Measurements from ENCODE around the gene XYLT1. TPM values are rescaled to one million over a fixed set of nuclear protein-coding genes. Genes with fewer than 3 reads are reported as not detected.

XYLT1 gene
- total and polyA plus RNA-seq, 5 donors = 2.5 to 37.8 (median 11.7) TPM

DNA sequence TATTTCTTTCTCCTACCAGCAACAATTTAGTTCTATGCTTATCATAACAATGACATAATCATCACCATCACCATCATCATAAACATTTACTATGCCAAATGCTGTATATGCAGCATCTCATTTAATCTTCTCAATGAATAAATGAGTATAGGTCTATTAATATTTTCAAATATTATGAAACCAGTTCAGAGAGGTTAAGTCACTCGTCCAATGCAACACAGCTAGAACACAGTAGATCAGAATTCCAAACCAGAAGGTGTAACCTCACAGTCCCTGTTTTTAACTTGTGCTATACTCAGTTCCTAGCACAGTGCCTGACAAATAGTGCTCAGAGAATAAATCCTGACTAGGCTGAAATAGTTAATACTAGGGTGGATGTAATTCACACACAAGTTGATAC lies 314.8 kb downstream of the XYLT1 start:
- Histone ChIP-seq H3K4me3 (ENCODE audit: low read length) (no peak overlapping the region), H3K4me1 (ENCODE audit: control insufficient read depth, insufficient read depth, low read length) (no peaks in the 10 kb centered on the region), H3K27ac (ENCODE audit: low read length) (no peak overlapping the region), H3K9me3 (ENCODE audit: control insufficient read depth, low read length) (no peaks in the 10 kb centered on the region), H3K27me3 (ENCODE audit: control insufficient read depth, insufficient read depth) (no peaks in the 10 kb centered on the region)
- ATAC-seq (no peak), DNase-seq (no peak)
- WGBS = 92% methylated on average over 1 of the region's 1 CpG
- intact Hi-C loops (cut with DNase I) = no loop called here

DNA sequence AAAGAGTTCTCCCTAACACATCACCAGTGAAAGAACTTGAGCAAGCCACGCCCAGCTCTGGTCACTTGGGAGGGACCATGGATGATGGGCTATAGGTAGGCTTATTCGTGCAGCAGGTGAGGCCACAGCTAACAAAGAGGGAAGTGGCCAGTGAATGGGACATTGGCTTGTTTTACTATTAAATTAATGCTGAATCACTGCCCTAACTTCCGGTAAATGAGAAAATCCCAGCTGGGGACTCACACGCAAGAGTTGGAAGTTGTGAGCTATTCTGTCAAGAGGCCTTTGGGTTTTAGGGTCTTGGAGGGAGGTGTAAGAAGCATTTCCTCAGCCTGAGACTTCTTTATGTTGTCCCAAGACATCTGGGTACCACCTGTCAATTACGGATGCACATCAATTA lies 315.3 kb downstream of the XYLT1 start:
- WGBS = 84% methylated on average over 5 of the region's 5 CpGs
- DNase-seq = no peak
- Histone ChIP-seq H3K4me3 (ENCODE audit: low read length) (no peak overlapping the region), H3K9me3 (ENCODE audit: control insufficient read depth, low read length) (no peaks in the 10 kb centered on the region), H3K27ac (ENCODE audit: low read length) (no peak overlapping the region), H3K4me1 (ENCODE audit: control insufficient read depth, insufficient read depth, low read length) (no peaks in the 10 kb centered on the region), H3K27me3 (ENCODE audit: control insufficient read depth, insufficient read depth) (no peaks in the 10 kb centered on the region)
- intact Hi-C loops (cut with DNase I) = no loop called here
- ATAC-seq = no peak

DNA sequence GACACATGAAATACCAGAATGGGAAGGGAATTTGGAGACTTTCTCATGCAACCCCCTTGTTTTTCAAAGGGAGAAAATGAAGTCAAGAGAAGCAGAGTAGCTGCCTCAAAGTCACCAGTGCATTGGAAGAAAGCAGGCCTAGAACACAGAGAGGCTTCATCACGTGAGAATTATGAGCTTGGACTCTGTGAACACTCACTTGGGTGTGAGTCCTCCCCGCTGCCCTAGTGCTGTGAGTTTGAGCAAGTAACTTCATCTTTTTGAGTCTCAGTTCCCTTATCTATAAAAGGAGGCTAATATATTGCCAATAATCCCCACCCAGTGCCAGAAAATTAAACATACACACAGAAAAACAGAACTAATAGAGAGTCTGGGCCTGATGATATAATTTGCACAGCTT lies 315.8 kb downstream of the XYLT1 start:
- H3K27me3 ChIP-seq (ENCODE audit: control insufficient read depth, insufficient read depth) = no peaks in the 10 kb centered on the region
- no peaks in the 10 kb centered on the region for H3K9me3 ChIP-seq (ENCODE audit: control insufficient read depth, low read length)
- WGBS = 80% methylated on average over 2 of the region's 2 CpGs
- no peaks in the 10 kb centered on the region for H3K4me1 ChIP-seq (ENCODE audit: control insufficient read depth, insufficient read depth, low read length)
- DNase-seq (peak in 1 of 3 donors; percentile 59), ATAC-seq (no peak)
- intact Hi-C loops (cut with DNase I) = no loop called here
- no peak overlapping the region for H3K27ac ChIP-seq (ENCODE audit: low read length)
- no peak overlapping the region for H3K4me3 ChIP-seq (ENCODE audit: low read length)

DNA sequence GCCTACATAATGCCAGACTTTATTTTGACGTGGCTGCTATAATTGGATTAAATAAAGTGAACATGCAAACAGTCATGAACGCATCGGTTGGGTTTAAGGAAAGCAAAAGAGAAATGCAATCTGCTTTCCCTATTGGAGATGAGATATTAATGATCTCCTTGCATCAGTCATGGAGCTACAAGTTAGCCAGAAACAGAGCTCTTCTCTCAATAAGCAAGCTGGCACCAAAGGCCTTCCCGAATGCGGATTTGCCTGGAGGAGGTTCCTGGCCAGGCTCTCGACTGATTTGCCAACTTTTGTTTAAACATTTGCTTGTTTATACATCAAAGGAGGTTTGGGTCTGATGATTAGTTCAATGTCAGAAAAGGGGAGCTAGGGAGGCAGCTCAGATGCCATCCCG lies 318.4 kb downstream of the XYLT1 start:
- ATAC-seq (no peak), DNase-seq (no peak)
- Histone ChIP-seq H3K9me3 (ENCODE audit: control insufficient read depth, low read length) (no peaks in the 10 kb centered on the region), H3K27me3 (ENCODE audit: control insufficient read depth, insufficient read depth) (no peaks in the 10 kb centered on the region), H3K4me1 (ENCODE audit: control insufficient read depth, insufficient read depth, low read length) (no peaks in the 10 kb centered on the region), H3K27ac (ENCODE audit: low read length) (no peak overlapping the region), H3K4me3 (ENCODE audit: low read length) (no peak overlapping the region)
- 88% methylated on average over 7 of the region's 7 CpGs for WGBS
- intact Hi-C loops (cut with DNase I) = no loop called here

DNA sequence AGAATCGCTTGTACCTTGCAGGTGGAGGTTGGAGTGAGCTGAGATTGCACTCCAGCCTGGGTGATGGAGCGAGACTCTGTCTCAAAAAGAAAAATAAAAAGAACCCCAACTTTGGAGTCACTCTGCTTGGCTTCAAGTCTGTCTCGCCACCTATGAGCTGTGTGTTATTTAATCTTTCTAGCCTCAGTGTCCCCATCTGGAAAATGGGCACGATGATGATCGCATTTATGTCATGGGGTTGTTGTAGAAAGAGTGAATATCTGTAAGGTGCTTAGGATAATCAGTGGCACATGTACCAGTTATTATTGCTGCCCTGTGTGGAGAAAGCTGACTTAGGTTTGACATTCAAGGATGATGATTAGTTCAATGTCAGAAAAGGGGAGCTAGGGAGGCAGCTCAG lies 319.4 kb downstream of the XYLT1 start:
- no peak for ATAC-seq
- Histone ChIP-seq H3K9me3 (ENCODE audit: control insufficient read depth, low read length) (no peaks in the 10 kb centered on the region), H3K4me1 (ENCODE audit: control insufficient read depth, insufficient read depth, low read length) (no peaks in the 10 kb centered on the region), H3K27ac (ENCODE audit: low read length) (no peak overlapping the region), H3K4me3 (ENCODE audit: low read length) (no peak overlapping the region), H3K27me3 (ENCODE audit: control insufficient read depth, insufficient read depth) (no peaks in the 10 kb centered on the region)
- intact Hi-C loops (cut with DNase I) = no loop called here
- WGBS = 90% methylated on average over 5 of the region's 5 CpGs
- DNase-seq = no peak

DNA sequence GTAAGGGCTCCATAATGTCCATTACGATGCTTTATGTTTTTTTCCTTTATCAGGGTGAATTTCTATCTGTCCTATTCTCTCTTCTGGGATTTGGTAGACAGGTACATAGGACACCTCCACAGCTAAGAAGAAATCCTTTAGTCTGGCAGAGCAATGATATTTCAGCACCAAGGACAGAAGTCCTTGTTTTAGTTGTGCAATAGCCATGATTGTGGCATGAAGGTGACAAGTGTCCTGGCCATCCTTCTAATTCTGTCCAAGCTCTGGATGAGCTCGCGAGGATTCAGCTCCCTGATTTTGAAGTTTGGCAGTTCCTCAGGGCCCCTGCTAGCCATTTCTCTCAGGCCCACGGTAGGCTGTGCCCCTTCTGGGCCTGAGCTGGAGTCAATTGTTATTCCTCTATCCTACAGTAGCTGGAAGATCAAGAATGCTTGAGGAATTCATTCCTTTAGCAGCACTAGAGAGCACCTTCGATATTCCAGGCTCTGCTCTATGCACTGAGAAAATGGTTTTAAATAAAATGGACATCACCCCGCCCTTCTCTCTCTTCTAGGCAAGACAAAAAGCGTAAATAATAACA lies 320.8 kb downstream of the XYLT1 start:
- H3K27me3 ChIP-seq (ENCODE audit: control insufficient read depth, insufficient read depth) = no peaks in the 10 kb centered on the region
- whole genome bisulfite sequencing = 80% methylated on average over 7 of the region's 7 CpGs
- H3K9me3 ChIP-seq (ENCODE audit: control insufficient read depth, low read length) = no peaks in the 10 kb centered on the region
- DNase-seq (no peak), ATAC-seq (no peak)
- H3K4me3 ChIP-seq (ENCODE audit: low read length) = no peak overlapping the region
- no peaks in the 10 kb centered on the region for H3K4me1 ChIP-seq (ENCODE audit: control insufficient read depth, insufficient read depth, low read length)
- intact Hi-C loops (cut with DNase I) = no loop called here
- H3K27ac ChIP-seq (ENCODE audit: low read length) = no peak overlapping the region

DNA sequence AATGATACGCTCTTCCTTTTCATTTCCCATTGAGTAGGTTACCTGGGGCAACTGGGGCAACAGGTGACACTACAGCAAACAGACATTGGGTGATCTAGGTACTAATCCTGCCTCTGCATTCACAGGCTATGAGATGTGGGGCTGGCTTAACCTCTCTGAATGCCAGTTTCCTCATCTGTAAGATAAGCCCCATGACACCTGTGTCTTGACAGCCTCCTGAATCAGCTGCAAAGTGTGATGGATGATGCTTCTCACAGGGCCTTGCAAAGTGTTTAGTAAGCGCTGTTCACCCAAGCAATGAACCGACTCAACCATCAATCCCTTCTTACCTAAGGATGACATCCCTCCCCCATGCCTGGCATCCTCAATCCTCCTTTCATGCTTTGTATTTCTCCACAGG lies 322.8 kb downstream of the XYLT1 start:
- H3K27me3 ChIP-seq (ENCODE audit: control insufficient read depth, insufficient read depth) = no peaks in the 10 kb centered on the region
- no peak overlapping the region for H3K27ac ChIP-seq (ENCODE audit: low read length)
- 92% methylated on average over 3 of the region's 3 CpGs for WGBS
- H3K4me3 ChIP-seq (ENCODE audit: low read length) = no peak overlapping the region
- ATAC-seq = no peak
- intact Hi-C loops (cut with DNase I) = no loop called here
- DNase-seq = no peak
- no peaks in the 10 kb centered on the region for H3K9me3 ChIP-seq (ENCODE audit: control insufficient read depth, low read length)
- H3K4me1 ChIP-seq (ENCODE audit: control insufficient read depth, insufficient read depth, low read length) = no peaks in the 10 kb centered on the region

DNA sequence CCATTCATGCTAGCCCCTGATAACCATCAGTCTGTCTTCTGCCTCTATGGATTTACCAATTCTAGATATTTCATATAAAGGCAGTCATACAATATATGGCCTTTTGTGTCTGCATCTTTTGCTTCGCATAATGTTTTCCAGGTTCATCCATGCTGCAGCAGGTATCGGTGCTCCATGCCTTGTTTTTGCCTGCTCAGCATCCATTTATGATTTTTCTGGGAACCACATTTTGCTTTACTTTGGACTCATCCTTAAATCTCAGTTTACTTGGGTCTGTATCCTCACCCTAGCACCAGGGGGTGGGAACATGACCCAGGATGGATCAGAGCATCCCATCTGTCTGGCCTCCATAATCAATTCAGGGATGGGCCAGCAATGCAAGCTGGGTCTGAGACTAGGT lies 325.7 kb downstream of the XYLT1 start:
- H3K27me3 ChIP-seq (ENCODE audit: control insufficient read depth, insufficient read depth) = no peaks in the 10 kb centered on the region
- no peaks in the 10 kb centered on the region for H3K4me1 ChIP-seq (ENCODE audit: control insufficient read depth, insufficient read depth, low read length)
- 96% methylated on average over 2 of the region's 2 CpGs for WGBS
- intact Hi-C loops (cut with DNase I) = no loop called here
- no peak overlapping the region for H3K4me3 ChIP-seq (ENCODE audit: low read length)
- H3K27ac ChIP-seq (ENCODE audit: low read length) = no peak overlapping the region
- ATAC-seq (no peak), DNase-seq (no peak)
- no peaks in the 10 kb centered on the region for H3K9me3 ChIP-seq (ENCODE audit: control insufficient read depth, low read length)

DNA sequence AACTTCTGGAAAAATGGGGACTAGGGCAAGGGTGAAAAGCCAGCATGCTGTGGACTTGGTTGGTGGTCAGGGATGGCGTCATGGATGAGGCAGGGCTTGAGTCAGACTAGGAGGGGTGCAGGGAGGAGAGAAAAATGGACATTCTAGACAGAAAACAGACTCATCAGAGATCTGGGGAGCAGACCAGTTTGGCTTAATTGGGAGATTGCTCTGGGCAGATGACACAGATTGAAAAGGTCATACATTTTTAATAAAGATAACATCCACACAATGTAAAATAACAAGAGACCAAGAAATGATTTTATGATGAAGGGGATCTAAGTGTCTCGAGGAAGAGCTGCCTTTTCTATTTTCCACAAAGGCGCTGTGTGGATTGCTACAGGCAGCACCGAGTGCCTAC lies 326.3 kb downstream of the XYLT1 start:
- Histone ChIP-seq H3K27me3 (ENCODE audit: control insufficient read depth, insufficient read depth) (no peaks in the 10 kb centered on the region), H3K4me1 (ENCODE audit: control insufficient read depth, insufficient read depth, low read length) (no peaks in the 10 kb centered on the region), H3K4me3 (ENCODE audit: low read length) (no peak overlapping the region), H3K9me3 (ENCODE audit: control insufficient read depth, low read length) (no peaks in the 10 kb centered on the region), H3K27ac (ENCODE audit: low read length) (no peak overlapping the region)
- no peak for ATAC-seq
- intact Hi-C loops (cut with DNase I) = no loop called here
- no peak for DNase-seq
- WGBS = 87% methylated on average over 4 of the region's 4 CpGs

DNA sequence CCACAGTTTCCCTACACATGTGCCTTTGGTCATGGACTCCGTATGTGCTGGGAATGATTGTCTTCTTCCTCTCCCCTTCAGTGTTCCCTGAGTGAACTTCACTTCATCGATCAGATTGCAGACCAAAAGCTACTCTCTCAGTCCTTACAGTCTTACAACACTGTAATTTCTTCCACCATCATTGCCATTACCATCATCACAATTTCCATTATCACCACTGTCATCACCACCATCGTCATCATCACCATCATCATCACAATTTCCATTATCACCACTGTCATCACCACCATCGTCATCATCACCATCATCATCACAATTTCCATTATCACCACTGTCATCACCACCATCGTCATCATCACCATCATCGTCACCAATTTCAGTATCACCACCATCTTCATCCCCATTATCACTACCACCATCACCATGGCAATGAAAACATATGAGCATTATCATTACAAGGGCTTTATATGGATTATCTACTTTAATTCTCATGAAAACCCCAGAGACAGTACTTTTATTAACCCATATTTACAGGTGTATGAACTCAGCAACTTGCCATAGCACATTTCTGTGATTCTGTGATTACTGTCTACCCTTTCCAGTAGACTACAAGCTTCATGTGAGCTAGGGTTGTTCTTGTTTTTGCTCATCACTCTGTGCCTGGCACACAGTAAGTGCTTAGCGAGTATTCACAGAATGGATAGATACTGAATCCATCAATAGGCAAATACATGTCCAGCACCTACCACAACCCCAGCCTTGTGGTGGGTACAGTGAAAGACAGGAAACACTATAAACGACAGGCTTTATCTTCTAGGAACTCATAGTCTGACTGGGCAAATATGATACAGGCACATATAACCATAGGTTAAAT lies 327.0 kb downstream of the XYLT1 start:
- Histone ChIP-seq H3K4me3 (ENCODE audit: low read length) (no peak overlapping the region), H3K27me3 (ENCODE audit: control insufficient read depth, insufficient read depth) (no peaks in the 10 kb centered on the region), H3K27ac (ENCODE audit: low read length) (no peak overlapping the region), H3K4me1 (ENCODE audit: control insufficient read depth, insufficient read depth, low read length) (no peaks in the 10 kb centered on the region), H3K9me3 (ENCODE audit: control insufficient read depth, low read length) (no peaks in the 10 kb centered on the region)
- intact Hi-C loops (cut with DNase I) = no loop called here
- 86% methylated on average over 8 of the region's 8 CpGs for WGBS
- DNase-seq = no peak
- no peak for ATAC-seq

DNA sequence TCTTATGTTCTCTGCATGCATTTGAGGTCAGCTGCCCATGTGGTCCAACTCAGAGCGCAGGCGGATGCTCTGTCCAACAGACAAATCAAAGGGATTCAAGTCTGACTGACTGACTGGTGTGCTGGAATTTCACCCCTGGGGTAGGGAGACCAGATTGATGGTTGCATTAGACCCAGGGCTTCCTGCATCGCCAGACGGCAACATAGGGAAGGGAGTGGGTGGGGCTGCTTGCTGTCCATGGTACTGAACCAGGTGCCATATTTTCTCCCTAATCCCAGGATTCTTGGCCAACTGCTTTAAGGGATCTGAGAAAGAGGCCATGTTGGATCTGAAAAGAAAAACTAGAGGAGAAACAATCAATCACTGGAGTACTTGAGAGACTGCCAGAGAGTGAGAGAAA lies 332.0 kb downstream of the XYLT1 start:
- H3K4me1 ChIP-seq (ENCODE audit: control insufficient read depth, insufficient read depth, low read length) = no peaks in the 10 kb centered on the region
- 63% methylated on average over 4 of the region's 4 CpGs for WGBS
- no peak overlapping the region for H3K4me3 ChIP-seq (ENCODE audit: low read length)
- intact Hi-C loops (cut with DNase I) = no loop called here
- H3K9me3 ChIP-seq (ENCODE audit: control insufficient read depth, low read length) = no peaks in the 10 kb centered on the region
- no peaks in the 10 kb centered on the region for H3K27me3 ChIP-seq (ENCODE audit: control insufficient read depth, insufficient read depth)
- ATAC-seq (no peak), DNase-seq (no peak)
- no peak overlapping the region for H3K27ac ChIP-seq (ENCODE audit: low read length)
